Dermis microvascular lymphatic vessel endothelial cell (primary cell): ENCODE results near the gene WASHC2A. TPM values are rescaled to one million over a fixed set of nuclear protein-coding genes. Genes with fewer than 3 reads are reported as not detected.
"Not testable (repeated sequence)": the region's sequence is repeated elsewhere in the genome, so short reads cannot be mapped to it uniquely, and the experiment has no call there.

Source experiments
- DNase-seq, 2 donors: peaks; one replicate each; pipeline versions ENCODE4 v3.0.0 to v3.0.0-alpha.2; 2010; ENCODE audit warnings: low read depth in 2 of 2
- total RNA-seq: library from RNA; depleted of rRNA; stranded (reverse); fragments of >200 nt; gene quantifications from 2 replicates; pipeline ENCODE4 v1.2.1, GENCODE V29; 2014

The WASHC2A gene
- total RNA-seq, 1 donor from 2014 or later, result 27.3 TPM

DNA sequence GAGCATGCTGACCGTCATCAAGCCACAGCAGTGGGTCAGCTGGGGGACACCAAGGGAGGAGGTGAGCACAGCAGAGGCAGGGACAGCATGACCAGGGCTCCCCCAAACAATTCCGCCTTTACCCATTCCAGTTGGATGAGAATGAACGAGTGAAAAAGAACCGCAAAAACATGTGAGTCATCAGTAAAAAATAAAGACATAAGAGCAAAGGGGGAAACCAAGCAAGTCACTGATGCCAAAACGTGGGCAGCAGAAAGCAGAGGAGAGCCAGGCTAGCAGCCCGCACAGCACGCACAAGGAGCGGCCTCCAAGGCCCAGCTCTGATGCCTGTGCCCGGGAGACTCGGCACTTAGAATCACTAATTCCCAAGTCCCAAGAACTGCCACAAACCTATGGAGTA, 7.8 kb upstream of the WASHC2A start:
- DNase-seq, result not testable (repeated sequence)

DNA sequence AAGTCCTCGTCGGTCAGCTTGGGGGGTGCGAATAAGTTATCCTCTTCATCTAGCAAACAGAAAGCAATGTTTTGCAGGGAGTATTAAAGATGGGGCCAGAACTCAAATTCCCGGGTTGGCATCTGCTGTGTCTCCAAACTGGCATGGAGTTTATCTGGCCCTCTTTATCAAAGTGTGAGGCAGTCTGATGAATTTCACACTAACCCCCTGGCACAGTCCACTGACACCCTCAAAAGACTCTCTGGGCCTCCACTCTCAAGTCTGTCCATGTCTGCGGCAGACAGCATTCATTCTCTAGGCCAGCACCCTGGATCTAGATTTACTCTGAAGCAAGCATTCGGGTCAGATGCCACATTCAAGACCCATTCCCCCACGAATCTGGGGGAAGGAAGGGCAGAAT, 6.2 kb upstream of the WASHC2A start:
- DNase-seq, result not testable (repeated sequence)

DNA sequence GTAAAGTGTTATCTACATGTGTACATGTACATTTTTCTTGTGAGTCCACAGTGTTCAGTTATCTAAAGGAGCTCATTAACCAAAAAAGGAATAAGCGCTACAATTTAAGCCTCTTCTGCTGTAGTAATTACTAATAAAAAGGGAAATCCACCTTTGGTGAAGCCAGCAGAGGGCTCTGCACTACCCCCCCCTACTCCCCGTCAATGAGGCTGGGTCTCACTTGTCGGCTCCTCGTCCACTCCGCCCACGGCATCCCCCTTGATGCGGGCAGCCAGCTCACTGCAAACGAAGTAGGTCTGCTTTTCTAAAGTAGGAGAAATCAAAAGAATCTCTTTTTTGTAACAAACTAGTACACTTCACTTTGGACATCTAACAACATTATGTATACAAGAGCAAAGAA, 4.7 kb upstream of the WASHC2A start:
- DNase-seq, result no peak

DNA sequence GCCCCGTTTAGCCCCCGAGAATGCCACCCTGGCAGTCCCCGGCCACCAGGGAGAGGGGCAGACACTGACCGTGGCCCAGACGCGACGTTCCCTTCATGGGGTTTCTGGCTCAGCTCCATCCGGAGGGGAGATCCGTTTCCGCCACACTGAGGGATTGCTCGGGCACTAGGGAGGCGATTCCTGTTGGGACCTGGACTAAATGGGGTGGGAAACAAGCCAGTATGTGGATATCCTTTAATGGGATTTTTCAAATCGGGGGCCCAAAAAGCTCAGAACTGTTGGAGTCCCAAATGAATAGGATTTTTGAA, 552 bp downstream of the WASHC2A start:
- not testable (repeated sequence) for DNase-seq

DNA sequence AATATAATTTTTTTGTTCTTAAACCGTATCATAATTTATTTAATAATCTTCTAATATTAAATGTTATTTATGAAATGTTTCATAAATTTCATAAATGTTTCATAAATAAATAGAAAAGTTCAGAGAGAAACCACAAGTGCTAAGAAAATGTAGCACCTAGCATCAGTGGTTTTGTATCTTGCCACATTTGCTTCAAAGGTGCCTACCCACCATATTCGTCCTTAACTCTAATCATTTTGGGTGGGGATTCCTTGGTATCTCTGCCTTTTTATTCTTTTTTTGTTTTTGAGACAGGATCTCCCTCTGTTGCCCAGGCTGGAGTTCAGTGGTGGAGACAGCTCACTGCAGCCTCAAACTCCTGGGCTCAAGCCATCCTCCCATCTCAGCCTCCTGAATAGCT, 7.4 kb downstream of the WASHC2A start:
- not testable (repeated sequence) for DNase-seq

DNA sequence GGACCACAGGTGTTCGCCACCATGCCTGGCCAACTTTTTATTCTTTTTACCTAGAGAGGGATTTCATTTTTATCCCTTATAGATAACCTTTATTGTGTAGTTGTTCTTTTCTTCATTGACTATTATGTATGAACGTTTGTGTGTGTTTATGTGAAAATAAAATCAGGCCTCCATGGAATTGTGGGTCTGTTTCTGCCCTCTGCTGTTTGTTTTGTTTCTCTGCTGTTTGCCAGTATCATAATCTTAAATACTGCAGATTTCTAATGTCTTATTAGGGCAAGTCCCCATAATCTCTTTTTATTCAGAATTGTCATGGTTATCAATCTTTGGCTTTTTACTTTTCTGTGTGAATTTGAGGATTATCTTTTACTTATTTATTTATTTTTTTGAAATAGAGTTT, 7.8 kb downstream of the WASHC2A start:
- DNase-seq, result not testable (repeated sequence)

DNA sequence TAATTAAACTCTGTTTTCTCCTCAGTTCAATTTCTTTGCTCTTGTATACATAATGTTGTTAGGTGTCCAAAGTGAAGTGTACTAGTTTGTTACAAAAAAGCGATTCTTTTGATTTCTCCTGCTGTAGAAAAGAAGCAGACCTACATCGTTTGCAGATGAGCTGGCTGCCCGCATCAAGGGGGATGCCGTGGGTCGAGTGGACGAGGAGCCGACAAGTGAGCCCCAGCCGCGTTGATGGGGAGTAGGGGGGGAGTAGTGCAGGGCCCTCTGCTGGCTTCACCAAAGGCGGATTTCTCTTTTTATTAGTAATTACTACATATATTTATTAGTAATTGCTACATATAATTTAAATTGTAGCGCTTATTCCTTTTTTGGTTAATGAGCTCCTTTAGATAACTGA, 23.6 kb downstream of the WASHC2A start:
- DNase-seq, result not testable (repeated sequence)

DNA sequence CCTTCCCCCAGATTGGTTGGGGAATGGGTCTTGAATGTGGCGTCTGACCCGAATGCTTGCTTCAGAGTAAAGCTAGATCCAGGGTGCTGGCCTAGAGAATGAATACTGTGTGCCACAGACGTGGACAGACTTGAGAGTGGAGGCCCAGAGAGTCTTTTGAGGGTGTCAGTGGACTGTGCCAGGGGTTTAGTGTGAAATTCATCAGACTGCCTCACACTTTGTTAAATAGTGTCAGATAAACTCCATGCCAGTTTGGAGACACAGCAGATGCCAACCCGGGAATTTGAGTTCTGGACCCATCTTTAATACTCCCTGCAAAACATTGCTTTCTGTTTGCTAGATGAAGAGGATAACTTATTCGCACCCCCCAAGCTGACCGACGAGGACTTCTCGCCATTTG, 25.2 kb downstream of the WASHC2A start:
- DNase-seq, result not testable (repeated sequence)

DNA sequence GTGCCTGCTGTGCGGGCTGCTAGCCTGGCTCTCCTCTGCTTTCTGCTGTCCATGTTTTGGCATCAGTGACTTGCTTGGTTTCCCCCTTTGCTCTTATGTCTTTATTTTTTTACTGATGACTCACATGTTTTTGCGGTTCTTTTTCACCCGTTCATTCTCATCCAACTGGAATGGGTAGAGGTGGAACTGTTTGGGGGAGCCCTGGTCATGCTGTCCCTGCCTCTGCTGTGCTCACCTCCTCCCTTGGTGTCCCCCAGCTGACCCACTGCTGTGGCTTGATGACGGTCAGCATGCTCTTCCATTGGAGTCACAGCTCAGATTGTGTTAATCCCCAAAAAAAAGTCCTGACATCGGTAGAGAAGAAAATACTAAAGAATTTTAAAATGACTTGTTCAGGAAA, 26.9 kb downstream of the WASHC2A start:
- DNase-seq, result not testable (repeated sequence)

DNA sequence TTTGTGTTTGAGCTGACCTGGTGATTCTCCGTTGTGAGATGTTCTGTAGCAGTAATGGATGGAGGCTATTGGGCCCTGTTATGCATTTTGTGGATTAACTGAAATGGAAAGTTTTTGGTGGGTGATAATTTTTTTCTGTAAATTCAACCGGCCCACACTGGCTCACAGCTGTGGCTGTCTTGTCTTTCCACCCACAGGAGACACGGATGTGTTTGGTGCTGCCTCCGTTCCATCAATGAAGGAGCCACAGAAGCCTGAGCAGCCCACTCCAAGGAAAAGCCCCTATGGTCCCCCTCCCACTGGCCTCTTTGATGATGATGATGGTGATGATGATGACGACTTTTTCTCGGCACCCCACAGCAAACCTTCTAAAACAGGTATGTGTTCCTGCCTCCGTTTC, 27.6 kb downstream of the WASHC2A start:
- not testable (repeated sequence) for DNase-seq

DNA sequence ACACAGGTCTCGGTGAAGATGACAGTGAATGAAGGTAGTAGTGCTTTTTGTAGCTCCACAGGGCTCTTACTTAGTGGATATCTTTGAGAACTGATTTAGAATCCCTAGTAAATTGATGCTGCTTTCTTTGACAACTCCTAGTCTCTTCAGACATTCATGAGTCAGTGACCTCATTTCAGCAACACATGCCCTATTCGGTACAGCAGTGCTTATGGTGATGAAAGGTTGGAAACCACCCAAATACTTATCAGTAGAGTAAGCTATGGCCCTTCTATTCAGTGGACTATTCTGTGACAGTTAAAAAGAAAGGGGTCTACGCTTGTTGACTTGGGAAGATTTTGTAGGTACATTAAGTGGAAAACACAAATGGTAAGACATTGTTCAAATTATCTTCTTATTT, 29.0 kb downstream of the WASHC2A start:
- not testable (repeated sequence) for DNase-seq

DNA sequence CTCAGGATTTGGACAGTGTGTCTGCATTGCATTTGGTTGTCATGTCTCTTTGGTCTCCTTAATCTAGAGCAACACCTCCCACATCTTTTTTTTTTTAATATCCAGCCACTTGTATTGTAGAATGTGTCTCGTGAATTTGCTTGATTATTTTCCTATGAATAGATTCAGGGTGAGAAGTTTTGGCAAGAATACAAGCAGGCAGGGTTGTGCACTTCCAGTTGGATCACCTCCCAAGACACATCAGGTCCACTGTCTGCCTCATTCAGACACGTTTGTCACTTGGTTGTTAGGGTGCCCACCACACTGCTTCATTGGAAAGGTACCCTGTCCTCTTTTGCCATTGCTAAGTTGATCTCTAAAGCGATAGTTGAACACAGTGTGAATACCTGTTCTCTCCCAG, 30.9 kb downstream of the WASHC2A start:
- not testable (repeated sequence) for DNase-seq

DNA sequence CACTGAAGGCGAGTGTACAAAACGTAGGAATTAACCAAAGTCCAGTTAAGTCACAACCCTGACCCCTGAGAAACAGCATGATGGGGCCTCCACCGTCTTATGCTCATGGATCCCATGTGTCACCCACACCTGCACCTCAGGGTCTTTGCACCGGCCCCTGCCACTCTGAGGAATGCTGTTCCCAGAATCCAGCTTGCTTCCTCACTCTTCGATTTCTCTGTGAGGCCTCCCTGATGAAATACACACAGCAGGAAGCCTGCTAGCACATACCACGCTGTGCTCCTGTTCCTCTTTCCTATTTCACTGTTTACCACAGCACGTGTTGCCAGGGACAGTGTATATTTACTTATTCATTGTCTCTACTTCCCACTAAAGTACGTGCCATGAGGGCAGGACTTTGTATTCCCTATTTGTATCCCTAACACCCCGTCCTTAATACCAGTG, 33.4 kb downstream of the WASHC2A start:
- not testable (repeated sequence) for DNase-seq

DNA sequence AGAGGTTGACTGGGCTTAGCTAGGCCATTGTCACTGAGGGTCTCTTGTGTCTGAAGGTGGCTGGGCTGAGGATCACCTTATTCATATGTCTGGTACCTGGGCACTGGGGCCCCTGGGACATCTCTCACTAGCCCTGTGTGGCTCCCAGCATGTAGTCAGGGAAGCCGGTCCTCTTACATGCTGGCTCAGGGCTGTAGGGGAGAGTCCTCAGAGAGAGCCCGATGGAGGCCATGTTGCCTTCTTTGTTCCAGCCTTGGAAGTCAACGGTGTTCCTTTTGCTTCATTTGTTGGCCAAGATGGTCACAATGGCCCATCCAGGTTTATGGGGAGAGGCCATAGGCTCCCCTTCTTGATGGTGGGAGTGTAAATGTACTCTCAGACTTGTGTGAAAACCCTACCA, 34.0 kb downstream of the WASHC2A start:
- DNase-seq, result not testable (repeated sequence)

DNA sequence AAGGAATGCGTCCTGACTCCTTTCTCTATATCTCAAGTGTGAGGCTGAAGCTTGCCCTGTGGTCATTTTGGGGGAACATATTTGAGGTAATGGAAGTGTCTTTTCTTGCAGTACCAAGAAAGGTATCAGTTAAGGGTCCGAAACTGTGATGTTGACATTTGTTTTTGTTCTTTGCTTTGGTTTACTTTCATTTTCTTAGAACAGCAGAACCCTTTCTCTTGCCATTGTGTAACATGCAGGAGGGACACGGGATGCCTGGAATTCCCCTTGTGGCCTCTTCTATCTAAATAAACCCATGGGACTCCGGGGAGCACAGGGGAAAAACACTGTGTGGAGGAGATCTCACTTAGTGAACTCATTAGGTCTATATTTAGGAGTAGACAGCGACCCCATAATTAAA, 34.5 kb downstream of the WASHC2A start:
- DNase-seq, result not testable (repeated sequence)

DNA sequence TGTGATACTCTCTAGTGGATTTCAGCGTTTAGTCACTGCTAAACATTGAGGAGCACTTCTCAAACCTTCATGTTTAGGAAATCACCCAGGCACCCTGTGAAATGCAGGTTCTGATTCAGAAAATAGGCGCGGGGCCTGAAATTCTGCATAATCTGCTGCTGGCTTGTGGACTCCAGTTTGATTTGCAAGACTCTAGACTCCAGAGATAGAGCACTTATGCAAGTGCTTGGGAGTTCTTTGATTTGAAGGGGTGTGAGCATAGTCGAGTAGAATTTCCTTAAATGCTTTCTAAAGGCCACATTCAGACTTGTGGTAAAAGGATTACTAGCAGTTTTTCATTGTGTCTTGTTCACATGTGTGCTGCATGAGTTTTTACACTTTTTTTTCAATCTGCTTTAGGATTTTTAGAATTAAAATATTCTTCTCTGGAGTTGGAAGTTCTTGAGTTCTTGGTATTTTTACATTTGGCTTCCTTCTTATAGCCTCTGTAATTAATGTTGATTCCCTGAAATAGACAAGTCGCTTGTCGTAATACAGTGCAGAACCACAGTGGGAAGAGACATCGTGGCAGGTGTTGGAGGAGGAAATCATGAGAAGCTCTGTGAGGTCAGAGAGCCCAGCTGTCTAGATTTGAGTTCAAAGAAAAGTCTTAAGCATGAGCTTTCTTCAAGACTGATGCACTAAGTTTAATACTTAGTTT, 41.4 kb downstream of the WASHC2A start:
- DNase-seq, result not testable (repeated sequence)

DNA sequence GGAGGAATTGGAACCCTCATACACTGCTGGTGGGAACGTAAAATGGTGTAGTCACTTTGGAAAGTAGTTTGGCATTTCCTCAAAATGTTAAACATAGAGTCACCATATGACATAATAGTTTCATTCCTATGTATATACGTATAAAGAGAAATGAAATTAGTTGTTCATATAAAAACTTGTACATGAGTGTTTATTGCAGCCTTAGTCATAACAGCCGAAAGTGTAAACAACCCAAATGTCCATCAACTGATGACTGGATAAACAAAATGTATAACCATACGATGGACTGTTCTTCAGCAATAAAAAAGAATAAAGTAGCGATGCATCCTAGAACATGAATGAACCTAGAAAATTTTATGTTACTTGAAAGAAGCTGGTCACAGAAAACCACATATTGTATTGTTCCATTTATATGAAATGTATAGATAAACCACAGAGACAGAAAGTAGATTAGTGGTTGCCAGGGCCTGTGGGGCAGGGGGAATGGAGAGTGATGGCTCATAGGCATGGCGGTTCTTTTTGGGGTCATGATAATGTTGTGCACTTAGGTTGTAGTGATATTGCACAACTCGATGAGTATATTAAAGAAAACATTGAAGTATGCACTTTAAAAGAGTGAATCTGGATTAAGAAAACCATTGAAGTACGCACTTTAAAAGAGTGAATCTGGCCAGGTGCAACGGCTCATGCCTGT, 44.8 kb downstream of the WASHC2A start:
- DNase-seq, result not testable (repeated sequence)

DNA sequence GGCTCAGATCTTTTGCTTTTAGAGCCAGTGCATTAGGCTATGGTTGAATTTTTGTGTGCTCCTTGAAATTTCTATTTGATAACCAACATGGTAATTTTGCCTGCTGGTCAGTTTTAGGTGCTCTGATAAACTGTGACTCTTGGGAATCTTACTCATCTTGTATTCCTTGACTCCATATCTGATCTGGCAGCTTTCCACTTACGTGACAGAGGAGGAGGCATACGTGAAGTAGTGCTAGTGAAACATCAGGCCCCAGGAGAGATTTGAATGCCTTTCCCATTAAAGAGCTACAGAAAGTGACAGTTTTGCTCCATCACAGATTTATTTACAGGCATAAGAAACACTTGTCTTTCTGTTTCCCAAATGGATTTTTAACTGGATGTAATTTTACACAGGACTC, 59.0 kb downstream of the WASHC2A start:
- not testable (repeated sequence) for DNase-seq

DNA sequence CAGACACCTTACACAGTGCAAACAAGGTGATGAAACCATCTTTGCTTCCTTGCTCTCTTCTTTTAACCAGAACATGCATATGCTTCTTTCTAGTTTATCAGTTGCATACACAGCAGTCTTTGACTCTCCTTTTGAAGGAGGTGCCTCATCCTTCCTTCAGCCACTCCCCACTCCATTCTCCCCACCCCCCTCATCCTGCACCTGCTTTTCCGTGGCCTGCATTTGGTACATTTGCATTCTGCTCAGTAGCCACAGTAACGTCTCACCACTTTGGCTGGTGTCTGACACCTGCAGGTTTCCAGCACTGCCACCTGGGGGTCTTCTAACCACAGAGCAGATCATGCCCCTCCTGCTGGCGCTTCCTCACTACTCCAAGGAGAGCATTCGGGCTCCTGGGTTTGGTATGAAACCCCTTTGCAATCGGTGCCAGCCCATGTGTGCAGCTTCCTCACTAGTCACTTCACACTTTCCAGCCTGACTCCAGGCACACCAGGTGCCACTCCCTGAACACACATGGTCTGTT, 60.1 kb downstream of the WASHC2A start:
- DNase-seq, result not testable (repeated sequence)

DNA sequence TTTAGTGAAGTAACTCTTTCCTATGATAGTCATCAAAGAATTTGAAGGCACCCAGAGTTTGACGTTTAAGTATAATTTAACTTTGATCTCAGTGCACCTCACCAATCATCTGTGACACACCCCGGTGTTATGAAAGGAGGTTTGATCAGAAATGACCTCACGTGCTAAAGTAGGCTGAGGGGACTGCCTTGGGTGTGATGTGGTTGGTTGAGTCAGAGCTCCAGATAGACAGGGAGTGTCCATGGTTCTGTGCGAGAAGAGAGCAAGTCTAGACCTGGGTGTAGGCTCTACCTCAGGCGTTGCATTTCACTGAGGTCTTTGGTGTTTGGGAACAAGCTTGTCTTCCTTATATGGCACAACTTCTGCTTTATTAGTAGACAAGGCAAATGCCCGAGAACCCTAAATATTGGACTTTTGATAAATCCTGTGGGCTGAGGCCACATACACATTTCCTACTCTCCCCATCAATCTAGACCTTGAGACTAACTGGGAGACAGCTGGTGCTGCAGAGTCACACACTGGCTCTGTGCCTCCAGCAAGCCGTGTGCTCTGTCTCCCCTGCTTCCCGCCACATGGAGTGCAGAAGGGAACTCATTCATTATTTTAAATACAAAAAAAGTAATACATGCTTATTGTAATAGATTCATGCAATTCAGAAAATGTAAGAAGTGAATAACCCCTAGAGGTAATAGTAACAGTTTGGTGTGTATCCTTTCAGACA, 63.7 kb downstream of the WASHC2A start:
- not testable (repeated sequence) for DNase-seq

DNA sequence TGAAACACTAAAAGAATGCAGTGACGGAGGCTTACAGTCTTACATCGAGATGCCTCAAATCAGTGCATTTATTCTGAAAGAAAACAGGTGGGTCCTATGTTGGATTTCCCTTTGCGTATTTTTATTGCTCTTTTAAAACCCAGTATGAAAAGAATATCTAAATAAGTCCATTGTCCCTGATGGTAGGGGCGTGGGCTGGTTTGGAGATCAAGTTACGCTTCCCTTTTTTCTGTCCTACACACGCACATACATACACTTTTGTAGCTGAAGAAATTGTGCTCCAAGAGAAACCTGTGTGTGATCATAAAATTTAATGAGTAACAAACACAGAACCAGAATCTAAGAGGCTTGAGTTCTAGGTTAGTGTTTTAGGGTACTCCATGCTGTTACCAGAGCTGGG, 64.6 kb downstream of the WASHC2A start:
- not testable (repeated sequence) for DNase-seq

DNA sequence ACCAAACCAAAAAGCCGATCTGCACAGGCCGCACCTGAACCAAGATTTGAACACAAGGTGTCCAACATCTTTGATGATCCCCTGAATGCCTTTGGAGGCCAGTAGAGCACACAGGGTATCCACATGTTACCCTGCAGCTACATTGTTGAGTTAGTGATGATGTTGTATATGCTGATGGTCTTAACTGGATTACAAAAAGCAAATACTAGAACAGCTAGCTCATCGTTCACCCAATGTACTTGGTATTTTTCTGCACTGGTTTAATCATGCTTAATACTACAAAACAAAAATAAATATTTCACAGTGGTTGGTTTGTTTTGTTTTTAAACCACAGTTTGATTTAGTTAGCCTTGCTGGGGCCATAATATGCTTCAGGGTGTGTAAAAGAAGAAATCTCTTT, 65.1 kb downstream of the WASHC2A start:
- DNase-seq, result not testable (repeated sequence)
